OCI-LY1 (cell line): ENCODE measurements around the gene GSX2.
"Not testable (repeated sequence)": the region's sequence is repeated elsewhere in the genome, so short reads cannot be mapped to it uniquely, and the experiment has no call there.

Experiments
- EZH2 ChIP-seq: fragments of 200-600 bp; sonication (generic), shearing (Covaris generic); IDR thresholded peaks from 2 replicates; pipeline ENCODE4 v1.8.0; 2017; ENCODE audit warnings: borderline replicate concordance, mixed run types, mild to moderate bottlenecking, antibody characterized with exemption, low read length, moderate library complexity, mixed read lengths
- TF ChIP-seq, protein P1 (sequence below): fragments of 200-600 bp; sonication (generic), shearing (Covaris generic); IDR thresholded peaks from 2 replicates; pipeline ENCODE4 v1.5.1; 2017; ENCODE audit warnings: mild to moderate bottlenecking, antibody characterized with exemption, low read length, moderate library complexity, mixed read lengths

DNA sequence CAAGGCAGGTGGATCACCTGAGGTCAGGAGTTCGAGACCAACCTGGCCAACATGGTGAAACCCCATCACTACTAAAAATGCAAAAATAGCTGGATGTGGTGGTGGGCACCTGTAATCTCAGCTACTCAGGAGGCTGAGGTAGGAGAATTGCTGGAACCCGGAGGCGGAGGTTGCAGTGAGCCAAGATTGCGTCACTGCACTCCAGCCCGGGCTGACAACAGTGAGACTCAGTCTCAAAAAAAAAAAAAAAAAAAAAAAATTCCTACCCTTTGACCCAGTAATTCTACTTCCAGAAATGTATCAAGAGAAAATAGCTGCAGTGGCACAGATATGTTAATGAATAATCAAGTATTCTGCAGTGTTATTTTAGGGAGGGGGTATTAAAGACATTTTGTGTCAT is 46.6 kb upstream of the GSX2 start:
- TF ChIP-seq EZH2, result not testable (repeated sequence)
- TF ChIP-seq, protein P1, sequence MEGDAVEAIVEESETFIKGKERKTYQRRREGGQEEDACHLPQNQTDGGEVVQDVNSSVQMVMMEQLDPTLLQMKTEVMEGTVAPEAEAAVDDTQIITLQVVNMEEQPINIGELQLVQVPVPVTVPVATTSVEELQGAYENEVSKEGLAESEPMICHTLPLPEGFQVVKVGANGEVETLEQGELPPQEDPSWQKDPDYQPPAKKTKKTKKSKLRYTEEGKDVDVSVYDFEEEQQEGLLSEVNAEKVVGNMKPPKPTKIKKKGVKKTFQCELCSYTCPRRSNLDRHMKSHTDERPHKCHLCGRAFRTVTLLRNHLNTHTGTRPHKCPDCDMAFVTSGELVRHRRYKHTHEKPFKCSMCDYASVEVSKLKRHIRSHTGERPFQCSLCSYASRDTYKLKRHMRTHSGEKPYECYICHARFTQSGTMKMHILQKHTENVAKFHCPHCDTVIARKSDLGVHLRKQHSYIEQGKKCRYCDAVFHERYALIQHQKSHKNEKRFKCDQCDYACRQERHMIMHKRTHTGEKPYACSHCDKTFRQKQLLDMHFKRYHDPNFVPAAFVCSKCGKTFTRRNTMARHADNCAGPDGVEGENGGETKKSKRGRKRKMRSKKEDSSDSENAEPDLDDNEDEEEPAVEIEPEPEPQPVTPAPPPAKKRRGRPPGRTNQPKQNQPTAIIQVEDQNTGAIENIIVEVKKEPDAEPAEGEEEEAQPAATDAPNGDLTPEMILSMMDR, result not testable (repeated sequence)
